NCI-H524 (cell line): ENCODE data around the gene WDFY2.

Experiments
- DNase-seq, 2 experiments: peaks; one replicate each; lab custom pipeline; 2025; lab: John Stamatoyannopoulos, UW

Gene WDFY2

GRCh38 chr13:51799261-51799660 lies 215.0 kb downstream of the WDFY2 start:
- DNase-seq = peak; percentile 32 to 65

GRCh38 chr13:51800486-51800885 lies 216.2 kb downstream of the WDFY2 start:
- DNase-seq = peak in 1 of 2 experiments; percentile 22

- no peak for DNase-seq
Observed at GRCh38 chr13:51801631-51802099, 217.4 kb downstream of the WDFY2 start.

- peak in 1 of 2 experiments; percentile 32 for DNase-seq
Observed at GRCh38 chr13:51802631-51803418, 218.6 kb downstream of the WDFY2 start.

GRCh38 chr13:51803422-51804294 lies 219.4 kb downstream of the WDFY2 start, which contains the start of gene DHRS12:
TSS of gene DHRS12 (minus strand) at chr13:51804163. CDS start at chr13:51799659, 4,504 bp downstream.
- peak; percentile 53 to 82 for DNase-seq

GRCh38 chr13:51804295-51805172 lies 220.3 kb downstream of the WDFY2 start:
- DNase-seq = peak; percentile 35 to 52

- DNase-seq = no peak
Observed at GRCh38 chr13:51805313-51805712, 221.1 kb downstream of the WDFY2 start.

- DNase-seq = no peak
Observed at GRCh38 chr13:51805925-51806324, 221.7 kb downstream of the WDFY2 start.

GRCh38 chr13:51806566-51806965 lies 222.3 kb downstream of the WDFY2 start:
- peak; percentile 32 to 59 for DNase-seq

GRCh38 chr13:51807041-51807440 lies 222.8 kb downstream of the WDFY2 start:
- no peak for DNase-seq

GRCh38 chr13:51808811-51809210 lies 224.5 kb downstream of the WDFY2 start:
- no peak for DNase-seq

- DNase-seq = peak; percentile 74 to 77
Observed at GRCh38 chr13:51811046-51811445, 226.8 kb downstream of the WDFY2 start.

GRCh38 chr13:51811920-51812451 lies 227.7 kb downstream of the WDFY2 start:
- DNase-seq = peak; percentile 47 to 72

- DNase-seq = no peak
Observed at GRCh38 chr13:51814071-51814470, 229.8 kb downstream of the WDFY2 start.

- peak; percentile 60 to 79 for DNase-seq
Observed at GRCh38 chr13:51814825-51815650, 230.8 kb downstream of the WDFY2 start.

GRCh38 chr13:51815848-51816247 lies 231.6 kb downstream of the WDFY2 start:
- DNase-seq = no peak

GRCh38 chr13:51816604-51817249 lies 232.5 kb downstream of the WDFY2 start:
- DNase-seq = no peak
